K562 (cell line): ENCODE measurements around the gene NXF1. TPM values are rescaled to one million over a fixed set of nuclear protein-coding genes. Genes with fewer than 3 reads are reported as not detected.

Source experiments
- CHD2 ChIP-seq: IDR thresholded peaks from 2 replicates; pipeline ENCODE4 v1.6.1; 2011; ENCODE audit warnings: low read depth, low read length
- EZH2 ChIP-seq: IDR thresholded peaks from 2 replicates; pipeline ENCODE4 v1.6.1; 2012; ENCODE audit warnings: low read depth, mild to moderate bottlenecking, inconsistent platforms, low read length, borderline replicate concordance
- GTF2E2 ChIP-seq: fragments of 200-800 bp; sonication (Bioruptor generic); IDR thresholded peaks from 2 replicates; pipeline ENCODE4 v1.6.1; 2016; ENCODE audit warnings: missing genetic modification characterization, missing compliant biosample characterization
- NFIX ChIP-seq: fragments of 250-450 bp; sonication (Bioruptor Pico); IDR thresholded peaks from 2 replicates; pipeline ENCODE4 v1.4.0; 2020; ENCODE audit warnings: low read depth, mild to moderate bottlenecking, moderate library complexity
- NR2F6 ChIP-seq: fragments of 450-650 bp; formaldehyde crosslinking; IDR thresholded peaks from 2 replicates; pipeline ENCODE4 v1.4.0; 2020; ENCODE audit warnings: mild to moderate bottlenecking
- NR3C1 ChIP-seq: sonication (generic); formaldehyde crosslinking; IDR thresholded peaks from 2 replicates; pipeline ENCODE4 v1.8.1; 2022; ENCODE audit warnings: missing genetic modification reagents
- PHF21A ChIP-seq: fragments of 450-650 bp; IDR thresholded peaks from 2 replicates; pipeline ENCODE4 v1.6.1; 2017; ENCODE audit warnings: low read depth, borderline replicate concordance
- POLR3G ChIP-seq: IDR thresholded peaks from 2 replicates; pipeline ENCODE4 v1.6.1; 2011; ENCODE audit not compliant: insufficient read length, insufficient replicate concordance; ENCODE audit errors: extremely low read depth
- SNRNP70 ChIP-seq: fragments of 200-400 bp; formaldehyde crosslinking; optimal IDR thresholded peaks from 2 replicates; pipeline ENCODE3; 2017; ENCODE audit warnings: low read depth, low read length
- TAF15 ChIP-seq: fragments of 200-400 bp; formaldehyde crosslinking; IDR thresholded peaks from 2 replicates; pipeline ENCODE4 v1.6.1; 2017; ENCODE audit warnings: mild to moderate bottlenecking, low read depth, low read length, moderate library complexity
- TFAM ChIP-seq: fragments of 250-450 bp; sonication (Bioruptor Pico); conservative IDR thresholded peaks from 2 replicates; pipeline ENCODE4 v1.5.0; 2021; ENCODE audit warnings: mild to moderate bottlenecking, moderate library complexity
- ZKSCAN1 ChIP-seq: fragments of 150-350 bp; IDR thresholded peaks from 2 replicates; pipeline ENCODE4 v1.6.1; 2016; ENCODE audit warnings: low read depth, low read length
- ZNF23 ChIP-seq: fragments of 250-450 bp; sonication (Bioruptor Pico); IDR thresholded peaks from 2 replicates; pipeline ENCODE4 v1.4.0; 2020; ENCODE audit warnings: mild to moderate bottlenecking
- ZNF717 ChIP-seq: fragments of 250-450 bp; sonication (Bioruptor Pico); IDR thresholded peaks from 2 replicates; pipeline ENCODE4 v1.5.0; 2021
- ZNF766 ChIP-seq: fragments of 200-800 bp; sonication (Bioruptor generic); conservative IDR thresholded peaks from 2 replicates; pipeline ENCODE4 v1.6.1; 2016; ENCODE audit warnings: missing genetic modification characterization, missing compliant biosample characterization
- polyA plus RNA-seq, 8 experiments: library from polyadenylated mRNA; depleted of rRNA in 4 of 8; stranded (reverse) in 5 of 8; unstranded in 3 of 8; fragments of >200 nt; fragmentation: Nextera tagmentation in 2 of 8; fragmentation: Illumina TruSeq in 1 of 8; extraction: Ambion mirVana in 2 of 8; extraction: Trizol in 1 of 8; gene quantifications; 2 replicates each; pipeline versions ENCODE4 v1.2.1 to v1.2.3, GENCODE V29; 2011 to 2014; ENCODE audit warnings: inconsistent platforms in 1 of 8, missing spikeins in 1 of 8
- total RNA-seq, 7 experiments: library from RNA; depleted of rRNA in 6 of 7; stranded (reverse); fragments of >200 nt in 6 of 7; fragmentation: Illumina TruSeq in 2 of 7; extraction: Trizol in 2 of 7; gene quantifications; 2 replicates each; pipeline versions ENCODE4 v1.2.1 to v1.2.3, GENCODE V29; 2011 to 2021; ENCODE audit warnings: low replicate concordance in 1 of 7
- TF ChIP-seq, protein P1 (sequence below): sonication (generic); formaldehyde crosslinking; IDR thresholded peaks from 2 replicates; pipeline ENCODE4 v1.8.0; 2023; ENCODE audit warnings: mild to moderate bottlenecking, missing genetic modification reagents
- TF ChIP-seq, protein P2 (sequence below): IDR thresholded peaks from 2 replicates; pipeline ENCODE4 v1.6.1; 2011; ENCODE audit warnings: borderline replicate concordance, low read depth, mild to moderate bottlenecking, moderate library complexity, low read length; ENCODE audit not compliant: insufficient read depth, poor library complexity, severe bottlenecking
- TF ChIP-seq, protein P3 (sequence below): sonication (generic); formaldehyde crosslinking; IDR thresholded peaks from 2 replicates; pipeline ENCODE4 v1.8.0; 2022; ENCODE audit warnings: mild to moderate bottlenecking, missing genetic modification reagents

The NXF1 gene
- total and polyA plus RNA-seq, 9 of the 15 experiments (the other 6 are each of a cell fraction or from before 2014, with no cell fraction given) = 18.1 to 98.3 (median 35.8) TPM

DNA sequence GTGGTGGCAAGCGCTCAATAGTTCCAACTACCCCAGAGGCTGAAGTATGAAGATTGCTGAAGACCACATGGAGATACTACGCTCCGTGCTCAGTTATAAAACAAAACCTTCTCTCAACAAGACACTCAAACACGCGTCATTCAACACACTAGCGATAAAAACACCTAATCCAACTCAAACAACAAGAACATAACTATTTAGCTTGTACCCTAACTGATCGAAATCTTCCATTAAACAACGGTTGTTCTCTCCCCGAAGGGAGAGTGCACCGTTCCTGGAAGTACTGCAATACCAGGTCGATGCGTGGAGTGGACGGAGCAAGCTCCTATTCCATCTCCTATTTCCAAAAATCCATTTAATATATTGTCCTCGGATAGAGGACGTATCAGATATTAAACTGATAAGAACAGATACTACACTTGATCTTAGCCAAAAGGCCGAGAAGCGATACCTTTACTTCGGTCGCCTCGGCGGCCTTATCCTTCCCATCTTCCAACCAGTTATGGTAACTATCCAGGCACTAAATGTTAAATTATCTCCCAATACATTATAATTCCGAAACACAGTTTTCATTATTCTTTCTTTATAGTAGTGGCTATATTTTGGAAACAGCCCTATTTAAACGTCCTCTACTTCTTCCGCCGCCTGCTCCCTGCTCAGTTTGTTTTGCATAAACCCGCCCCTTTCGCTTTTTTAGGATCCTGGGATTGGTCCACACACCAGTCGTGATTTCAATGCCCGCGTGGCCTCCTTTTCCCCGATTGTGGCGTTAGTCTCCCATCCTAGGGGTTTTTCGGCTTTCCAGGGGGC, 36.3 kb upstream of the NXF1 start (continued):
- TF ChIP-seq, protein P1, sequence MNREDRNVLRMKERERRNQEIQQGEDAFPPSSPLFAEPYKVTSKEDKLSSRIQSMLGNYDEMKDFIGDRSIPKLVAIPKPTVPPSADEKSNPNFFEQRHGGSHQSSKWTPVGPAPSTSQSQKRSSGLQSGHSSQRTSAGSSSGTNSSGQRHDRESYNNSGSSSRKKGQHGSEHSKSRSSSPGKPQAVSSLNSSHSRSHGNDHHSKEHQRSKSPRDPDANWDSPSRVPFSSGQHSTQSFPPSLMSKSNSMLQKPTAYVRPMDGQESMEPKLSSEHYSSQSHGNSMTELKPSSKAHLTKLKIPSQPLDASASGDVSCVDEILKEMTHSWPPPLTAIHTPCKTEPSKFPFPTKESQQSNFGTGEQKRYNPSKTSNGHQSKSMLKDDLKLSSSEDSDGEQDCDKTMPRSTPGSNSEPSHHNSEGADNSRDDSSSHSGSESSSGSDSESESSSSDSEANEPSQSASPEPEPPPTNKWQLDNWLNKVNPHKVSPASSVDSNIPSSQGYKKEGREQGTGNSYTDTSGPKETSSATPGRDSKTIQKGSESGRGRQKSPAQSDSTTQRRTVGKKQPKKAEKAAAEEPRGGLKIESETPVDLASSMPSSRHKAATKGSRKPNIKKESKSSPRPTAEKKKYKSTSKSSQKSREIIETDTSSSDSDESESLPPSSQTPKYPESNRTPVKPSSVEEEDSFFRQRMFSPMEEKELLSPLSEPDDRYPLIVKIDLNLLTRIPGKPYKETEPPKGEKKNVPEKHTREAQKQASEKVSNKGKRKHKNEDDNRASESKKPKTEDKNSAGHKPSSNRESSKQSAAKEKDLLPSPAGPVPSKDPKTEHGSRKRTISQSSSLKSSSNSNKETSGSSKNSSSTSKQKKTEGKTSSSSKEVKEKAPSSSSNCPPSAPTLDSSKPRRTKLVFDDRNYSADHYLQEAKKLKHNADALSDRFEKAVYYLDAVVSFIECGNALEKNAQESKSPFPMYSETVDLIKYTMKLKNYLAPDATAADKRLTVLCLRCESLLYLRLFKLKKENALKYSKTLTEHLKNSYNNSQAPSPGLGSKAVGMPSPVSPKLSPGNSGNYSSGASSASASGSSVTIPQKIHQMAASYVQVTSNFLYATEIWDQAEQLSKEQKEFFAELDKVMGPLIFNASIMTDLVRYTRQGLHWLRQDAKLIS (CRISPR knock-in tag) = peak; percentile 100
- TF ChIP-seq GTF2E2 (tag) (peak; percentile 100), CHD2 (peak; percentile 82), EZH2 (no peak), TAF15 (no peak), NR3C1 (peak; percentile 76; the same call in 1 of the 2 replicates), ZNF717 (CRISPR knock-in tag) (peak; percentile 100), SNRNP70 (no peak), NFIX (CRISPR knock-in tag) (no peak; the same call in 1 of the 2 replicates), TFAM (CRISPR knock-in tag) (no peak), PHF21A (peak; percentile 89), ZKSCAN1 (peak; percentile 72), POLR3G (no peak), ZNF23 (CRISPR knock-in tag) (peak; percentile 96), NR2F6 (CRISPR knock-in tag) (peak; percentile 100), ZNF766 (CRISPR knock-in tag) (peak; percentile 78)
- TF ChIP-seq, protein P2, sequence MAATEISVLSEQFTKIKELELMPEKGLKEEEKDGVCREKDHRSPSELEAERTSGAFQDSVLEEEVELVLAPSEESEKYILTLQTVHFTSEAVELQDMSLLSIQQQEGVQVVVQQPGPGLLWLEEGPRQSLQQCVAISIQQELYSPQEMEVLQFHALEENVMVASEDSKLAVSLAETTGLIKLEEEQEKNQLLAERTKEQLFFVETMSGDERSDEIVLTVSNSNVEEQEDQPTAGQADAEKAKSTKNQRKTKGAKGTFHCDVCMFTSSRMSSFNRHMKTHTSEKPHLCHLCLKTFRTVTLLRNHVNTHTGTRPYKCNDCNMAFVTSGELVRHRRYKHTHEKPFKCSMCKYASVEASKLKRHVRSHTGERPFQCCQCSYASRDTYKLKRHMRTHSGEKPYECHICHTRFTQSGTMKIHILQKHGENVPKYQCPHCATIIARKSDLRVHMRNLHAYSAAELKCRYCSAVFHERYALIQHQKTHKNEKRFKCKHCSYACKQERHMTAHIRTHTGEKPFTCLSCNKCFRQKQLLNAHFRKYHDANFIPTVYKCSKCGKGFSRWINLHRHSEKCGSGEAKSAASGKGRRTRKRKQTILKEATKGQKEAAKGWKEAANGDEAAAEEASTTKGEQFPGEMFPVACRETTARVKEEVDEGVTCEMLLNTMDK = no peak
- TF ChIP-seq, protein P3, sequence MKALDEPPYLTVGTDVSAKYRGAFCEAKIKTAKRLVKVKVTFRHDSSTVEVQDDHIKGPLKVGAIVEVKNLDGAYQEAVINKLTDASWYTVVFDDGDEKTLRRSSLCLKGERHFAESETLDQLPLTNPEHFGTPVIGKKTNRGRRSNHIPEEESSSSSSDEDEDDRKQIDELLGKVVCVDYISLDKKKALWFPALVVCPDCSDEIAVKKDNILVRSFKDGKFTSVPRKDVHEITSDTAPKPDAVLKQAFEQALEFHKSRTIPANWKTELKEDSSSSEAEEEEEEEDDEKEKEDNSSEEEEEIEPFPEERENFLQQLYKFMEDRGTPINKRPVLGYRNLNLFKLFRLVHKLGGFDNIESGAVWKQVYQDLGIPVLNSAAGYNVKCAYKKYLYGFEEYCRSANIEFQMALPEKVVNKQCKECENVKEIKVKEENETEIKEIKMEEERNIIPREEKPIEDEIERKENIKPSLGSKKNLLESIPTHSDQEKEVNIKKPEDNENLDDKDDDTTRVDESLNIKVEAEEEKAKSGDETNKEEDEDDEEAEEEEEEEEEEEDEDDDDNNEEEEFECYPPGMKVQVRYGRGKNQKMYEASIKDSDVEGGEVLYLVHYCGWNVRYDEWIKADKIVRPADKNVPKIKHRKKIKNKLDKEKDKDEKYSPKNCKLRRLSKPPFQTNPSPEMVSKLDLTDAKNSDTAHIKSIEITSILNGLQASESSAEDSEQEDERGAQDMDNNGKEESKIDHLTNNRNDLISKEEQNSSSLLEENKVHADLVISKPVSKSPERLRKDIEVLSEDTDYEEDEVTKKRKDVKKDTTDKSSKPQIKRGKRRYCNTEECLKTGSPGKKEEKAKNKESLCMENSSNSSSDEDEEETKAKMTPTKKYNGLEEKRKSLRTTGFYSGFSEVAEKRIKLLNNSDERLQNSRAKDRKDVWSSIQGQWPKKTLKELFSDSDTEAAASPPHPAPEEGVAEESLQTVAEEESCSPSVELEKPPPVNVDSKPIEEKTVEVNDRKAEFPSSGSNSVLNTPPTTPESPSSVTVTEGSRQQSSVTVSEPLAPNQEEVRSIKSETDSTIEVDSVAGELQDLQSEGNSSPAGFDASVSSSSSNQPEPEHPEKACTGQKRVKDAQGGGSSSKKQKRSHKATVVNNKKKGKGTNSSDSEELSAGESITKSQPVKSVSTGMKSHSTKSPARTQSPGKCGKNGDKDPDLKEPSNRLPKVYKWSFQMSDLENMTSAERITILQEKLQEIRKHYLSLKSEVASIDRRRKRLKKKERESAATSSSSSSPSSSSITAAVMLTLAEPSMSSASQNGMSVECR (CRISPR knock-in tag) = peak; percentile 90
